T-helper 17 cell (primary cell): ENCODE results near the gene PMEPA1. TPM values are rescaled to one million over a fixed set of nuclear protein-coding genes. Genes with fewer than 3 reads are reported as not detected.
A peak's percentile ranks its signal among the peaks of the same experiment; 100 is the strongest.

Source experiments
- ATAC-seq: fragments of 150-1000 bp; cut with Tn5 transposase; 2 replicates; pipeline ENCODE4 v1.10.0; 2021; ENCODE audit warnings: mild to moderate bottlenecking, moderate library complexity
- DNase-seq, 3 donors: peaks; one replicate each; pipeline versions ENCODE4 v3.0.0 to v3.0.0-alpha.2; 2020 to 2021
- H3K9me3 ChIP-seq: one replicate; pipeline ENCODE4 v1.7.0; 2013; ENCODE audit warnings: low read length, mild to moderate bottlenecking; ENCODE audit not compliant: control insufficient read depth, poor library complexity, severe bottlenecking
- H3K27ac Mint-ChIP-seq: one replicate; pipeline ENCODE4 v1.8.0; 2022; ENCODE audit warnings: mild to moderate bottlenecking, moderate library complexity, mixed read lengths
- H3K27me3 Mint-ChIP-seq: one replicate; pipeline ENCODE4 v1.8.0; 2022; ENCODE audit warnings: mixed read lengths
- H3K36me3 Mint-ChIP-seq: one replicate; pipeline ENCODE4 v1.8.0; 2022; ENCODE audit warnings: low read depth, mixed read lengths
- H3K4me1 Mint-ChIP-seq: one replicate; pipeline ENCODE4 v1.8.0; 2022; ENCODE audit warnings: mild to moderate bottlenecking, mixed read lengths
- H3K4me3 Mint-ChIP-seq: one replicate; pipeline ENCODE4 v1.8.0; 2022; ENCODE audit warnings: mild to moderate bottlenecking, moderate library complexity, mixed read lengths
- total RNA-seq, 4 donors: library from RNA in 2 of 4; stranded (reverse) in 2 of 4; gene quantifications; one replicate each; pipeline ENCODE4 v1.2.3 and lab custom pipeline; 2022 to 2026

Gene PMEPA1
- total RNA-seq, 2 donors from 2014 or later = 4.5 to 5.8 TPM

- H3K27me3 Mint-ChIP-seq = no peaks in the 10 kb centered on the region
- H3K4me1 Mint-ChIP-seq = peaks cover 24% of the 10 kb centered on the region
- no peak overlapping the region for H3K27ac Mint-ChIP-seq
- no peaks in the 10 kb centered on the region for H3K9me3 ChIP-seq
- peaks cover 5% of the 10 kb centered on the region for H3K36me3 Mint-ChIP-seq
- DNase-seq (no peak), ATAC-seq (no peak)
- no peak overlapping the region for H3K4me3 Mint-ChIP-seq
Observed at GRCh38 chr20:57613481-57613921, 96.3 kb downstream of the PMEPA1 start.

DNA sequence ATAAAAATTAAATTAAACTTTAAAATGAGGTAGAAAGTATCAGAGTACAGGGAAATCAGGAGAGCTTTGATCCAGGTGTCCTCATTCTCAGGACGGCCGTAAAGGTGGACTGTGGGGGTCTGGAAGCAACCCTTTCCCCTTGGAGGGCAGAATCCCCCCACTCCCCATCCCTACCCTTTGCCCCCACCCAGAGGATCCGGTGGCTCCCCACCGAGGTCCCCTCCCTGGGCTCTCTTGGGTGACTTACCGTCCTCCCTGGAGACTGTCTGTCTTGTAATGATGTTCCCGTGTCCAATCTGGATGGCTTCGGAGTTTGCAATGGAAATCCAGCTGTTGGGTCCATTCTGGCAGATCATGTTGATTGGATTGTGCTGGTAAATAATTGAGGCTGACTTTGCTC is 96.9 kb downstream of the PMEPA1 start:
- Mint-ChIP-seq H3K27ac (no peak overlapping the region), H3K36me3 (peaks cover 5% of the 10 kb centered on the region), H3K4me3 (no peak overlapping the region), H3K4me1 (peaks cover 18% of the 10 kb centered on the region), H3K27me3 (no peaks in the 10 kb centered on the region)
- DNase-seq = no peak
- no peak for ATAC-seq
- no peaks in the 10 kb centered on the region for H3K9me3 ChIP-seq

DNA sequence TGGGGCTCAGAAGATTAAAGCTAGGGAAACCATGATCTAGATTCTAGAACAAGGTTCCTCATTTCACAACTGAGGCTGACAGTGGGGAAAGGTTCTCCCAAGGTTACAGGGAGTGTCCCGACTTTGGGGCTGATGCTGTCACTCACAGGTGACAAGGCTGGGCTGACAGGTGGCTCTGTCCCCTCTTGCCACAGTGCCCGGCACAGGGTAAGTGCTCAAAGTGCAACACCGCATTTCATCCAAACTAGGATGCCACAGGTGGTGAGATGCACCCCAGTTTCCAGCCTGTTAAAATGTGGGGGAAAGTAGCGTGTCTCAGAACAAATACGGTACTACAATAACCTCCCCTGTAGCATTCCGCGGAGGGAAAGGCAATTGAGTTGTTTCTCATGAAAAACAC is 97.4 kb downstream of the PMEPA1 start:
- H3K9me3 ChIP-seq = no peaks in the 10 kb centered on the region
- DNase-seq = no peak
- ATAC-seq = no peak
- H3K4me1 Mint-ChIP-seq = peaks cover 14% of the 10 kb centered on the region
- peaks cover 5% of the 10 kb centered on the region for H3K36me3 Mint-ChIP-seq
- no peak overlapping the region for H3K27ac Mint-ChIP-seq
- H3K4me3 Mint-ChIP-seq = no peak overlapping the region
- H3K27me3 Mint-ChIP-seq = no peaks in the 10 kb centered on the region

GRCh38 chr20:57611586-57612311 is 98.1 kb downstream of the PMEPA1 start:
- no peaks in the 10 kb centered on the region for H3K27me3 Mint-ChIP-seq
- no peaks in the 10 kb centered on the region for H3K9me3 ChIP-seq
- peaks cover 2% of the 10 kb centered on the region for H3K36me3 Mint-ChIP-seq
- H3K4me1 Mint-ChIP-seq = peaks cover 9% of the 10 kb centered on the region
- no peak for ATAC-seq
- no peak overlapping the region for H3K4me3 Mint-ChIP-seq
- DNase-seq = no peak
- no peak overlapping the region for H3K27ac Mint-ChIP-seq

- Mint-ChIP-seq H3K36me3 (peaks cover 2% of the 10 kb centered on the region), H3K27ac (peak overlapping the region; percentile 53), H3K4me1 (peaks cover 13% of the 10 kb centered on the region), H3K4me3 (no peak overlapping the region), H3K27me3 (no peaks in the 10 kb centered on the region)
- DNase-seq = no peak
- no peaks in the 10 kb centered on the region for H3K9me3 ChIP-seq
- no peak for ATAC-seq
Observed at GRCh38 chr20:57610261-57610952, 99.4 kb downstream of the PMEPA1 start.

DNA sequence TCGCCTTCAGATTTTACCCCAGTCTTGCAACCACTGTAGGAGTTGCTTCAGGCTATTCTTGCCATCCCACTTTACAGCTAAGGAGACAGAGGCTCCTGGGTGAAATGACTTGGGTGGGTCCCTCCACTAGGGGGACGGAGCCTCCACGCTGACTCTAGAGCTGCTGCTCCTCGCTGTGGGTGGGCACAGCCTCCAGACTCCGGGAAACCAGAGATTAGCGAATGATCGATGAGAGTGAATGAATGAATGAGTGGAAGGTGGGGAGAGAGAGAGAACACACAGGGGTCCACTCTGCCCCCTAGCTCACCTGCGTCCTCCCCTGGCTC is 100.0 kb downstream of the PMEPA1 start:
- no peak for DNase-seq
- Mint-ChIP-seq H3K27ac (peak overlapping the region; percentile 21), H3K4me1 (peaks cover 19% of the 10 kb centered on the region), H3K27me3 (no peaks in the 10 kb centered on the region), H3K4me3 (no peak overlapping the region), H3K36me3 (peaks cover 2% of the 10 kb centered on the region)
- no peak for ATAC-seq
- no peaks in the 10 kb centered on the region for H3K9me3 ChIP-seq

- DNase-seq (no peak), ATAC-seq (no peak)
- Mint-ChIP-seq H3K36me3 (peaks cover 2% of the 10 kb centered on the region), H3K4me3 (no peak overlapping the region), H3K27me3 (no peaks in the 10 kb centered on the region), H3K4me1 (peaks cover 21% of the 10 kb centered on the region), H3K27ac (peak overlapping the region; percentile 21)
- no peaks in the 10 kb centered on the region for H3K9me3 ChIP-seq
Observed at GRCh38 chr20:57609086-57609841, 100.6 kb downstream of the PMEPA1 start.

GRCh38 chr20:57608516-57608915 is 101.3 kb downstream of the PMEPA1 start:
- Mint-ChIP-seq H3K4me3 (no peak overlapping the region), H3K27me3 (no peaks in the 10 kb centered on the region), H3K4me1 (peaks cover 21% of the 10 kb centered on the region), H3K27ac (no peak overlapping the region), H3K36me3 (peaks cover 2% of the 10 kb centered on the region)
- ATAC-seq = no peak
- DNase-seq = no peak
- no peaks in the 10 kb centered on the region for H3K9me3 ChIP-seq

DNA sequence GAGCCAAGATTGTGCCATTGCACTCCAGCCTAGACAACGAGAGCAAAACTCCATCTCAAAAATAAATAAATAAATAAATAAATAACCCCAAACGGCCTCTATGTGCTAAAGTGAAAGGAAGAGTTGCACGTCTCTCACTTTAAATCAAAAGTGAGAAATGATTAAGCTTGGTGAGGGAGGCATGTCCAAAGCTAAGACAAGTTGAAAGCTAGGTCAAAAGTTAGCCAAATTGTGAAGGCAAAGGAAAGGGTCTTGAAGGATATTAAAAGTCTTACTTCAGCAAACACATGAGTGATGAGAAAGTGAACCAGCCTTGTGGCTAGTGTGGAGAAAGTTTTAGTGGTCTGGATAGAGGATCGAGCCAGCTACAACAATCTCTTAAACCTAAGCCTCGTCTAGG is 103.9 kb downstream of the PMEPA1 start:
- H3K36me3 Mint-ChIP-seq = peaks cover 1% of the 10 kb centered on the region
- peaks cover 25% of the 10 kb centered on the region for H3K4me1 Mint-ChIP-seq
- no peak overlapping the region for H3K27ac Mint-ChIP-seq
- H3K27me3 Mint-ChIP-seq = no peaks in the 10 kb centered on the region
- H3K9me3 ChIP-seq = no peaks in the 10 kb centered on the region
- DNase-seq (no peak), ATAC-seq (no peak)
- H3K4me3 Mint-ChIP-seq = no peak overlapping the region

DNA sequence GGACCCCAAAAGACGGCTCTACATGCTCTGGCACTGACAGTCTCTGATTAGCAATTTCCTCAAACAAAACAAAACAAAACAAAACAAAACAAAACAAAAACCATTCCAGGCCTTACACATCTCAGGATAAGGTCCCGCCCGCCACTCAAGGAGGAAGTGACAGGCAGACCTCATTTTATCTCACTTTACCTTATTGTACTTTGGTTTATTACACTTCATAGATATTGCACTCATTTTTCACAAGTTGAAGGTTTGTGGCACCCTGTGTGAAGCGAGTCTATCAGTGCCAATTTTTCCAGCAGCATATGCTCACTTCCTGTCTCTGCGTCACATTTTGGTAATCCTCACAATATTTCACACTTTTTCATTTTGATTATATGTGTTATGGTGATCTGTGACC is 104.8 kb downstream of the PMEPA1 start:
- no peak for ATAC-seq
- Mint-ChIP-seq H3K4me3 (no peak overlapping the region), H3K4me1 (peaks cover 21% of the 10 kb centered on the region), H3K27me3 (no peaks in the 10 kb centered on the region), H3K36me3 (no peaks in the 10 kb centered on the region), H3K27ac (peak overlapping the region; percentile 60)
- H3K9me3 ChIP-seq = no peaks in the 10 kb centered on the region
- no peak for DNase-seq

DNA sequence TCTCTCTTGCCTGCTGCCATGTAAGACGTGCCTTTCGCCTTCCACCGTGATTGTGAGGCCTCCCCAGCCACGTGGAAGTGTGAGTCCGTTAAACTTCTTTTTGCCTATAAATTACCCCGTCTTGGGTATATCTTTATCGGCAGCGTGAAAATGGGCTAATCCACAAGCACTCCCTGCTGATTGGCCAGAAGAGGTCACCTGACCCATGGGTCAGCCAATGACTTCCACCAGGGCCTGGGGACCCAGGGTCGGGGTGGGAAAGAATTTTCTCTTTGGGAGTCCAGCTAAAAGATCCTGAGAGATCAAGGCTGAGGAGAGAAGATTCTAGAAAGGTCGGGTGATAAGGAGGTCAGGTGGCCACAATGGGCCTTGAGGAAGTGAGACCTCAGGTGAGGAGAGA is 106.7 kb downstream of the PMEPA1 start:
- no peaks in the 10 kb centered on the region for H3K9me3 ChIP-seq
- Mint-ChIP-seq H3K27me3 (no peaks in the 10 kb centered on the region), H3K4me1 (peaks cover 21% of the 10 kb centered on the region), H3K36me3 (no peaks in the 10 kb centered on the region), H3K27ac (peak overlapping the region; percentile 60), H3K4me3 (no peak overlapping the region)
- DNase-seq = no peak
- ATAC-seq = no peak

DNA sequence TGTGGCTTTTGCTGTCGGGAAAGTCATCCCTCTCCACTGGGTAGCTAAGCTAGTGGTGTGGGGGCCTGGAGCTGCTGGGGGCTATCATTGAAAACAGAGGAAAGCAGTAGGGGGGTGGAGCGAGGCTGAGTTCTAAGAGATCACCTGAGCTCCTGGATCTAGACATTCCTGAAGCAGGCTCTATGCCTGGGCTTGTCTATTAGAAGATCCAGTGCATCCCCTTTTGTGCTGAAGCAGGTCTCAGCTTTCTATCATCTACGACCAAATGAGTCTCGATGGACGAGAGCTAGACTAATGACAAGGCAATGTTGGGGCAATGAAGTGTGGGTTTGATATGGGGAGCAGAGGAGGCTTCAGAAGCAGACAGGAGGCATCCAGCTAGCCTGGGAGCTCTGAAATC is 108.1 kb downstream of the PMEPA1 start:
- Mint-ChIP-seq H3K4me3 (no peak overlapping the region), H3K36me3 (no peaks in the 10 kb centered on the region), H3K27ac (no peak overlapping the region), H3K27me3 (no peaks in the 10 kb centered on the region), H3K4me1 (peaks cover 19% of the 10 kb centered on the region)
- H3K9me3 ChIP-seq = no peaks in the 10 kb centered on the region
- ATAC-seq = no peak
- DNase-seq = no peak

- ATAC-seq = no peak
- peak overlapping the region; percentile 28 for H3K4me3 Mint-ChIP-seq
Observed at GRCh38 chr20:57601211-57601570, 108.6 kb downstream of the PMEPA1 start.

More at GRCh38 chr20:57601211-57601570, 108.6 kb downstream of the PMEPA1 start:
- no peak for DNase-seq
- Mint-ChIP-seq H3K36me3 (no peaks in the 10 kb centered on the region), H3K27ac (no peak overlapping the region), H3K27me3 (no peaks in the 10 kb centered on the region), H3K4me1 (peaks cover 18% of the 10 kb centered on the region)
- no peaks in the 10 kb centered on the region for H3K9me3 ChIP-seq
